Thoracic aorta (tissue), 2 donors: ENCODE measurements around the gene IRF2BPL. TPM values are rescaled to one million over a fixed set of nuclear protein-coding genes. Genes with fewer than 3 reads are reported as not detected.

ENCODE experiments used
- ATAC-seq: fragments of 150-250 bp; one replicate; pipeline ENCODE4 v1.8.0; 2017; ENCODE audit warnings: low read depth; ENCODE audit not compliant: insufficient number of reproducible peaks, low FRiP score
- DNase-seq: peaks from one replicate; pipeline ENCODE4 v3.0.0-alpha.2; 2020; ENCODE audit warnings: low spot score
- H3K27ac ChIP-seq, 2 donors: fragments of 200-600 bp; sonication (generic); 1 replicate in 1 of 2; 2 replicates in 1 of 2; pipeline ENCODE4 v1.5.1; 2016; ENCODE audit warnings: mild to moderate bottlenecking in 2 of 2, moderate library complexity in 2 of 2
- H3K27me3 ChIP-seq: fragments of 200-600 bp; sonication (generic); replicated peaks from 2 replicates; pipeline ENCODE4 v1.6.0; 2016; ENCODE audit warnings: mild to moderate bottlenecking; ENCODE audit not compliant: insufficient read depth
- H3K36me3 ChIP-seq: fragments of 200-600 bp; sonication (generic); one replicate; pipeline ENCODE4 v1.5.1; 2016
- H3K4me1 ChIP-seq, 2 donors: fragments of 200-600 bp; sonication (generic); 1 replicate in 1 of 2; 2 replicates in 1 of 2; pipeline versions ENCODE4 v1.5.1 to v1.6.0; 2016; ENCODE audit warnings: low read depth in 2 of 2, mild to moderate bottlenecking in 1 of 2; ENCODE audit not compliant: control insufficient read depth in 1 of 2
- H3K4me3 ChIP-seq: fragments of 200-600 bp; sonication (generic); 2 replicates; pipeline ENCODE4 v1.5.1; 2016; ENCODE audit warnings: mild to moderate bottlenecking
- H3K9me3 ChIP-seq: fragments of 200-600 bp; sonication (generic); 2 replicates; pipeline ENCODE4 v1.5.1; 2016
- total RNA-seq, 2 donors: library from RNA; depleted of rRNA; stranded (reverse); fragments of >200 nt; gene quantifications; one replicate each; pipeline versions ENCODE4 v1.1.0 to v1.2.3, GENCODE V29; 2016
- TF ChIP-seq, protein P1 (sequence below): fragments of 200-600 bp; sonication (generic); IDR thresholded peaks from one replicate; pipeline ENCODE4 v1.5.1; 2019; ENCODE audit warnings: antibody characterized with exemption

Gene IRF2BPL
- total RNA-seq, 2 donors from 2014 or later, result 49.6 to 69.7 TPM

DNA sequence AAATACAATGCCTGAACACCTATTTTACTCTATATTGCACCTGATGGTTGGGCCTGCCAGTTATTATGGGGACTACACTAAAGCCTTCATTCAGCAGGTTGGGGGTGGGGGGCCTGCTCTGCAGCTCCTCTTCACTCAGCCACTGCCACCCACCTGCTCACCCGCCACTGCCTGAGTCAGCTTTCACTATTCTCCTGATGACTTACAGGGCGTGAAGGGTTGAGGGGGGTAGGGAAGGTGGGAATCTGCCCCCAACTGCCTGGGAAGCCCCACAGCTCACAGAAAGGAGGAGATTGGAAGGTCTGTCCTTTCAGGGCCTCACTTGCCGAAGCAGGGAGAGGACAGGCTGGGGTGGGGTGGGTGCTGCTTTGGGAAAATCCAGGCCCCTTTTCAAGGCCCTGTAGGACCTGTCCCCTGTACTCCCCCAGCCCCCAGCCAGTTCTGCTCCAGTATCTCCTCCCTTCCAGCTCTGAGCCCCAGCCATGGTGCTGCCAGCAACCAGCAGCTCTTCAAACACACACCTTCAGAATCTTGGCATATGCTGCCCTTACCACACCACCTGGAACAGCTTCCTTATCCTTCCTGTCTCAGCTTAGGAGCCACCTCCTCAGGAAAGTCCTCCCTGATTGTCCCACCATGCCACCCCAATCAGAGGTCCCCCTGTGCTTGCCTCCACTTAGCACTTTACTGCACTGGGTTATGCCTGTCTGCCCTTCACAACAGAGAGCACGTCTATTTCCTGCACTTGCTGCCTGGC is 33.1 kb downstream of the IRF2BPL start:
- Histone ChIP-seq H3K9me3 (no peaks in the 10 kb centered on the region), H3K27me3 (no peaks in the 10 kb centered on the region), H3K36me3 (no peaks in the 10 kb centered on the region), H3K27ac (no peak overlapping the region), H3K4me3 (no peak overlapping the region), H3K4me1 (peaks cover 3 to 8% of the 10 kb centered on the region in 2 donors)
- DNase-seq (no peak), ATAC-seq (no peak)
- TF ChIP-seq, protein P1, sequence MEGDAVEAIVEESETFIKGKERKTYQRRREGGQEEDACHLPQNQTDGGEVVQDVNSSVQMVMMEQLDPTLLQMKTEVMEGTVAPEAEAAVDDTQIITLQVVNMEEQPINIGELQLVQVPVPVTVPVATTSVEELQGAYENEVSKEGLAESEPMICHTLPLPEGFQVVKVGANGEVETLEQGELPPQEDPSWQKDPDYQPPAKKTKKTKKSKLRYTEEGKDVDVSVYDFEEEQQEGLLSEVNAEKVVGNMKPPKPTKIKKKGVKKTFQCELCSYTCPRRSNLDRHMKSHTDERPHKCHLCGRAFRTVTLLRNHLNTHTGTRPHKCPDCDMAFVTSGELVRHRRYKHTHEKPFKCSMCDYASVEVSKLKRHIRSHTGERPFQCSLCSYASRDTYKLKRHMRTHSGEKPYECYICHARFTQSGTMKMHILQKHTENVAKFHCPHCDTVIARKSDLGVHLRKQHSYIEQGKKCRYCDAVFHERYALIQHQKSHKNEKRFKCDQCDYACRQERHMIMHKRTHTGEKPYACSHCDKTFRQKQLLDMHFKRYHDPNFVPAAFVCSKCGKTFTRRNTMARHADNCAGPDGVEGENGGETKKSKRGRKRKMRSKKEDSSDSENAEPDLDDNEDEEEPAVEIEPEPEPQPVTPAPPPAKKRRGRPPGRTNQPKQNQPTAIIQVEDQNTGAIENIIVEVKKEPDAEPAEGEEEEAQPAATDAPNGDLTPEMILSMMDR, result no peak

DNA sequence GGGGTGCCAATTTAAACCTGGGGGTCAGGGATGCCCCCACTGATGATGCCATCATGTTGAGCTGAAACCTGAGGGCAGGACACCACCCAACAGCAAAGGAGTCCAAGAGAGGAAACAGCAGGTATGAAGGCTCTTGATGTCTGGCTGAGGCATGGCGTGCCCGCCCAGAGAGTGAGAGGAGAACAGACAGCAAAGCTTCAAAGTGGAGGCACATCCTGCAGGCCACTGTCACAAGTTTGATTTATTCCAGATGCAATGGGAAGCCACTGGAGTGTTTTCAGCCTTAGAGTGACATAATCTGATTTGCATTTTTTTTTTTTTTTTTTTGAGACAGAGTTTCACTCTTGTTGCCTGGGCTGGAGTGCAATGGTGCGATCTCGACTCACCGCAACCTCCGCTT is 34.8 kb downstream of the IRF2BPL start:
- H3K27me3 ChIP-seq, result no peaks in the 10 kb centered on the region
- H3K9me3 ChIP-seq, result no peaks in the 10 kb centered on the region
- no peaks in the 10 kb centered on the region for H3K4me1 ChIP-seq
- no peak overlapping the region for H3K27ac ChIP-seq
- no peak for ATAC-seq
- no peak for DNase-seq
- no peaks in the 10 kb centered on the region for H3K36me3 ChIP-seq
- TF ChIP-seq, protein P1, result no peak
- H3K4me3 ChIP-seq, result no peak overlapping the region

DNA sequence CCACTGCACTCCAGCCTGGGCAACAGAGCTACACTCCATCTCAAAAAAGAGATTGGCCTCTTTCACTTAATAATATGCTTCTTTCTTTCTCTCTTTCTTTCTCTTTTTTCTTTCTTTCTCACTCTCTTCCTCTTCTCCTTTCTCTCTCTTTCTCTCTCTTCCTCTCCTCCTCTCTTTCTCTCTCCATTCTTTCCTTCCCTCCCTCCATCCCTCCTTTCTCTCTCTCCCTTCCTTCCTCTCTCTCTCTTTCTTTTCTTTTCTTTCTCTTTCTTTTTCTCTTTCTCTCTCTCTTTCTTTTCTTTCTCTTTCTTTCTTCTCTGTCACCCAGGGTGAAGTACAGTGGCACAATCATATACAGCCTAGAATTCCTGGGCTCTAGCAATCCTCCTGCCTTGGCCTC is 38.4 kb downstream of the IRF2BPL start:
- no peak for ATAC-seq
- H3K4me1 ChIP-seq, result no peaks in the 10 kb centered on the region
- no peak overlapping the region for H3K27ac ChIP-seq
- no peaks in the 10 kb centered on the region for H3K36me3 ChIP-seq
- no peaks in the 10 kb centered on the region for H3K9me3 ChIP-seq
- H3K27me3 ChIP-seq, result no peaks in the 10 kb centered on the region
- DNase-seq, result no peak
- H3K4me3 ChIP-seq, result no peak overlapping the region
- TF ChIP-seq, protein P1, result no peak

DNA sequence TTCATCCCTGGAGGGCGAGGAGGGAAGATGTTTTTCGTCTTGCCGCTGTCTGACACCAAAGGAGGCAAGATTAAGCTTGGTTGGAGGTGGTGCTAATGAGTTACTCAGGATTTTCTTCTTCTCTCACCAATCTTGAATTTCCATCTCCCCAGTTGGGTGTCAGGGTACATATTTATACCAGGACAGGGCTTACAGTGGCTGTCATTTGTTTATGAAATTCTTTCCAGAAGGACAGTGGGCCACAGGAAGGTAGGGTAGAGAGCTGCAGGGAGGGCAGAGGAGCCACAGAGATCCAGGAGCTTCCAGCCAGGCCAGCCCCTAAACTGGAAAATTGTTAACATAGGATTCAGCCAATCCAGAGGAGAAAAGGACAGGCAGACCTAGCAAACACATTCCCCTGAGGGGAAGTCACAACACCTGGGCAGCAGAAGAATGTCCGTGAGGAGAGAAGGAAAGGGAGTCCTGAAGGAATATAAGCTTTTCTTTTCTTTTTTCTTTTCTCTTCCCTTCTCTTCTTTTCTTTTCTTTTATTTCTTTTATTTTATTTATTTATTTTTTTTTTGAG is 40.5 kb downstream of the IRF2BPL start:
- Histone ChIP-seq H3K4me1 (no peaks in the 10 kb centered on the region), H3K4me3 (no peak overlapping the region), H3K27me3 (no peaks in the 10 kb centered on the region), H3K27ac (no peak overlapping the region), H3K9me3 (no peaks in the 10 kb centered on the region), H3K36me3 (no peaks in the 10 kb centered on the region)
- no peak for DNase-seq
- no peak for ATAC-seq
- TF ChIP-seq, protein P1, result no peak

DNA sequence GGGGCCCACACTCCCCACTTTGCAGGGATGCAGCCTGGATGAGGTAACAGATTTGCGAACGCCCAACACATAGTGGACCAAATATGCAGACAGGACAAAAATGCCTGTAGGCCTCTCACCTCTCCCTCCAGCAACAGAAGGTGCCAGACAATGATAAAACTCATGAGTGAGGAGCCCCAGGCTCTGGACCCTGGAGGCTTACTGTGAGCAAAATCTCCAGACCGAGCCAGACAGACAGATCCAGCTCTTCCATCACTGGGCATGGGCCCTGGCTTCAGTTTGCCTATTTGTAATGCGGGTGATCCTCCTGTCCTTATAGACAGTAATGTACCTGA is 42.3 kb downstream of the IRF2BPL start:
- Histone ChIP-seq H3K36me3 (no peaks in the 10 kb centered on the region), H3K27ac (no peak overlapping the region), H3K4me1 (no peaks in the 10 kb centered on the region), H3K4me3 (no peak overlapping the region), H3K9me3 (no peaks in the 10 kb centered on the region), H3K27me3 (no peaks in the 10 kb centered on the region)
- no peak for ATAC-seq
- TF ChIP-seq, protein P1, result no peak
- no peak for DNase-seq
